HepG2 (cell line): ENCODE measurements around the gene AGPAT2. TPM values are rescaled to one million over a fixed set of nuclear protein-coding genes. Genes with fewer than 3 reads are reported as not detected.

Experiments
- ARNT2 ChIP-seq: sonication (generic); formaldehyde crosslinking; IDR thresholded peaks from 2 replicates; pipeline ENCODE4 v1.8.0; 2022; ENCODE audit warnings: mild to moderate bottlenecking, low read depth, missing genetic modification reagents, moderate library complexity
- HNF4G ChIP-seq, 2 experiments: sonication (generic) in 1 of 2; formaldehyde crosslinking in 1 of 2; IDR thresholded peaks; 2 replicates each; pipeline versions ENCODE4 v1.4.0 to v1.6.1; 2011 to 2020; ENCODE audit warnings: borderline replicate concordance in 2 of 2, low read depth in 2 of 2, mild to moderate bottlenecking in 2 of 2, low read length in 1 of 2, missing genetic modification reagents in 1 of 2, moderate library complexity in 1 of 2
- MEF2D ChIP-seq: sonication (generic); formaldehyde crosslinking; IDR thresholded peaks from 2 replicates; pipeline ENCODE4 v1.5.1; 2020; ENCODE audit warnings: mild to moderate bottlenecking, missing genetic modification reagents
- MLLT10 ChIP-seq: sonication (generic); formaldehyde crosslinking; IDR thresholded peaks from 2 replicates; pipeline ENCODE4 v1.4.0; 2020; ENCODE audit warnings: missing genetic modification reagents
- RAD21 ChIP-seq: fragments of 450-650 bp; formaldehyde crosslinking; IDR thresholded peaks from 2 replicates; pipeline ENCODE4 v1.5.0; 2020; ENCODE audit warnings: mild to moderate bottlenecking
- THYN1 ChIP-seq: sonication (generic); formaldehyde crosslinking; IDR thresholded peaks from 2 replicates; pipeline ENCODE4 v1.8.1; 2023; ENCODE audit warnings: low read depth, mild to moderate bottlenecking, moderate library complexity, missing genetic modification reagents, borderline replicate concordance
- ZMAT3 ChIP-seq: sonication (generic); formaldehyde crosslinking; conservative IDR thresholded peaks from 2 replicates; pipeline ENCODE4 v1.7.0; 2021; ENCODE audit warnings: missing genetic modification reagents
- ZNF253 ChIP-seq: sonication (generic); formaldehyde crosslinking; IDR thresholded peaks from 2 replicates; pipeline ENCODE4 v1.8.0; 2022; ENCODE audit warnings: mild to moderate bottlenecking, missing genetic modification reagents, borderline replicate concordance
- ZNF383 ChIP-seq: sonication (generic); formaldehyde crosslinking; IDR thresholded peaks from 2 replicates; pipeline ENCODE4 v1.4.0; 2020; ENCODE audit warnings: missing genetic modification reagents, mild to moderate bottlenecking, borderline replicate concordance
- ZNF563 ChIP-seq: sonication (generic); formaldehyde crosslinking; IDR thresholded peaks from 2 replicates; pipeline ENCODE4 v1.8.0; 2022; ENCODE audit warnings: mild to moderate bottlenecking, moderate library complexity, missing genetic modification reagents
- ZSCAN21 ChIP-seq: sonication (generic); formaldehyde crosslinking; IDR thresholded peaks from 2 replicates; pipeline ENCODE4 v1.8.0; 2022; ENCODE audit warnings: mild to moderate bottlenecking, missing genetic modification reagents, moderate library complexity, borderline replicate concordance
- ZSCAN30 ChIP-seq: sonication (generic); formaldehyde crosslinking; IDR thresholded peaks from 2 replicates; pipeline ENCODE4 v1.5.0; 2020; ENCODE audit warnings: mild to moderate bottlenecking, missing genetic modification reagents
- polyA plus RNA-seq, 8 experiments: library from polyadenylated mRNA; depleted of rRNA in 3 of 8; stranded (reverse) in 7 of 8; unstranded in 1 of 8; fragments of >200 nt; fragmentation: Illumina TruSeq in 4 of 8; extraction: Trizol in 4 of 8; gene quantifications; 2 replicates each; pipeline versions ENCODE4 v1.2.1 to v1.2.3, GENCODE V29; 2011 to 2016; ENCODE audit warnings: low read depth in 4 of 8, missing spikeins in 1 of 8, mixed read lengths in 1 of 8; ENCODE audit not compliant: insufficient read depth in 1 of 8
- total RNA-seq, 5 experiments: library from RNA; depleted of rRNA; stranded (reverse); fragments of >200 nt; fragmentation: Illumina TruSeq; extraction: Trizol; gene quantifications; 2 replicates each; pipeline ENCODE4 v1.2.3, GENCODE V29; 2016; ENCODE audit warnings: low read depth in 1 of 5
- TF ChIP-seq, protein P1 (sequence below): sonication (generic); formaldehyde crosslinking; IDR thresholded peaks from 2 replicates; pipeline ENCODE4 v1.5.1; 2020; ENCODE audit warnings: missing genetic modification reagents, mild to moderate bottlenecking, borderline replicate concordance
- TF ChIP-seq, protein P2 (sequence below): sonication (generic); formaldehyde crosslinking; IDR thresholded peaks from 2 replicates; pipeline ENCODE4 v1.4.0; 2020; ENCODE audit warnings: missing genetic modification reagents, mild to moderate bottlenecking, borderline replicate concordance
- TF ChIP-seq, protein P3 (sequence below): sonication (generic); formaldehyde crosslinking; IDR thresholded peaks from 2 replicates; pipeline ENCODE4 v1.4.0; 2020; ENCODE audit warnings: missing genetic modification reagents
- TF ChIP-seq, protein P4 (sequence below), 2 experiments: sonication (generic) in 1 of 2; formaldehyde crosslinking in 1 of 2; IDR thresholded peaks; 2 replicates each; pipeline versions ENCODE4 v1.6.1 to v1.9.0; 2014 to 2022; ENCODE audit warnings: antibody characterized with exemption in 1 of 2, borderline replicate concordance in 1 of 2, inconsistent platforms in 1 of 2, low read depth in 1 of 2, missing genetic modification reagents in 1 of 2

Gene AGPAT2
- total and polyA plus RNA-seq, 2 of the 13 experiments (the other 11 are each of a cell fraction or from before 2014, with no cell fraction given) = 3.9 to 25.8 TPM

DNA sequence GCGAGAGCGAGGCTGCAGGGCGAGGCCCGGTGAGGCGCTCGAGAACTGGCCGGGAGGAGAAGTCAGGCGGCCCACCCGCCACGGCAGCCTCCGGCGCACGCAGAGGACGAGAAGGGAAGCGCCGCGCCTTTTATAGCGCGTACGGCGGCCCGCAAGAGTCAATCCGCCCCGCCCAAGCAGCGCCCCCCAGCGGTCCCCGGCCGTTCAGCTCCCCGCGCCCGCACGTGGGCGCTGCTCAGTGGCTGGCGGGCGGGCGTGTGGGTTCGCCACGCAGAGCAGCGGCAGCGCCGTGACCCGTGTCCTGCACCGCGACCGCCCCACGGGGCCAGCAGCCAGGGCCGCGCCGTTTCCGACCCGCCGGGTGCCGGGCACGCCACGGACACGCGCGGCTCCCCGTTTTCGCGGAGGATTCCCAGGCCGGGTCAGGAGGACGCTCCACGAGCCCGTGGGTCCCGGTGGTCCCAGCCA, 40.9 kb upstream of the AGPAT2 start (continued):
- TF ChIP-seq ARNT2 (CRISPR knock-in tag) (peak; percentile 95), THYN1 (CRISPR knock-in tag) (no peak), ZNF253 (CRISPR knock-in tag) (no peak), MLLT10 (CRISPR knock-in tag) (no peak), ZMAT3 (CRISPR knock-in tag) (peak; percentile 80; the same call in 1 of the 2 replicates), MEF2D (CRISPR knock-in tag) (no peak; the same call in 1 of the 2 replicates), ZNF563 (CRISPR knock-in tag) (peak; percentile 84; the same call in 1 of the 2 replicates), ZSCAN30 (CRISPR knock-in tag) (no peak; the same call in 1 of the 2 replicates), ZSCAN21 (CRISPR knock-in tag) (peak; percentile 63; the same call in 1 of the 2 replicates), ZNF383 (CRISPR knock-in tag) (no peak), RAD21 (peak; percentile 77), HNF4G (IDR thresholded peaks at IDR 0.05; ENCODE audit: borderline replicate concordance, low read depth, low read length) (peak; percentile 45; the same call in 1 of the 2 replicates), HNF4G (CRISPR knock-in tag; IDR thresholded peaks at IDR 0.05; ENCODE audit: borderline replicate concordance, low read depth) (no peak)
- TF ChIP-seq, protein P1, sequence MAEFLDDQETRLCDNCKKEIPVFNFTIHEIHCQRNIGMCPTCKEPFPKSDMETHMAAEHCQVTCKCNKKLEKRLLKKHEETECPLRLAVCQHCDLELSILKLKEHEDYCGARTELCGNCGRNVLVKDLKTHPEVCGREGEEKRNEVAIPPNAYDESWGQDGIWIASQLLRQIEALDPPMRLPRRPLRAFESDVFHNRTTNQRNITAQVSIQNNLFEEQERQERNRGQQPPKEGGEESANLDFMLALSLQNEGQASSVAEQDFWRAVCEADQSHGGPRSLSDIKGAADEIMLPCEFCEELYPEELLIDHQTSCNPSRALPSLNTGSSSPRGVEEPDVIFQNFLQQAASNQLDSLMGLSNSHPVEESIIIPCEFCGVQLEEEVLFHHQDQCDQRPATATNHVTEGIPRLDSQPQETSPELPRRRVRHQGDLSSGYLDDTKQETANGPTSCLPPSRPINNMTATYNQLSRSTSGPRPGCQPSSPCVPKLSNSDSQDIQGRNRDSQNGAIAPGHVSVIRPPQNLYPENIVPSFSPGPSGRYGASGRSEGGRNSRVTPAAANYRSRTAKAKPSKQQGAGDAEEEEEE (CRISPR knock-in tag) = no peak
- TF ChIP-seq, protein P2, sequence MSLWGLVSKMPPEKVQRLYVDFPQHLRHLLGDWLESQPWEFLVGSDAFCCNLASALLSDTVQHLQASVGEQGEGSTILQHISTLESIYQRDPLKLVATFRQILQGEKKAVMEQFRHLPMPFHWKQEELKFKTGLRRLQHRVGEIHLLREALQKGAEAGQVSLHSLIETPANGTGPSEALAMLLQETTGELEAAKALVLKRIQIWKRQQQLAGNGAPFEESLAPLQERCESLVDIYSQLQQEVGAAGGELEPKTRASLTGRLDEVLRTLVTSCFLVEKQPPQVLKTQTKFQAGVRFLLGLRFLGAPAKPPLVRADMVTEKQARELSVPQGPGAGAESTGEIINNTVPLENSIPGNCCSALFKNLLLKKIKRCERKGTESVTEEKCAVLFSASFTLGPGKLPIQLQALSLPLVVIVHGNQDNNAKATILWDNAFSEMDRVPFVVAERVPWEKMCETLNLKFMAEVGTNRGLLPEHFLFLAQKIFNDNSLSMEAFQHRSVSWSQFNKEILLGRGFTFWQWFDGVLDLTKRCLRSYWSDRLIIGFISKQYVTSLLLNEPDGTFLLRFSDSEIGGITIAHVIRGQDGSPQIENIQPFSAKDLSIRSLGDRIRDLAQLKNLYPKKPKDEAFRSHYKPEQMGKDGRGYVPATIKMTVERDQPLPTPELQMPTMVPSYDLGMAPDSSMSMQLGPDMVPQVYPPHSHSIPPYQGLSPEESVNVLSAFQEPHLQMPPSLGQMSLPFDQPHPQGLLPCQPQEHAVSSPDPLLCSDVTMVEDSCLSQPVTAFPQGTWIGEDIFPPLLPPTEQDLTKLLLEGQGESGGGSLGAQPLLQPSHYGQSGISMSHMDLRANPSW = no peak
- TF ChIP-seq, protein P3, sequence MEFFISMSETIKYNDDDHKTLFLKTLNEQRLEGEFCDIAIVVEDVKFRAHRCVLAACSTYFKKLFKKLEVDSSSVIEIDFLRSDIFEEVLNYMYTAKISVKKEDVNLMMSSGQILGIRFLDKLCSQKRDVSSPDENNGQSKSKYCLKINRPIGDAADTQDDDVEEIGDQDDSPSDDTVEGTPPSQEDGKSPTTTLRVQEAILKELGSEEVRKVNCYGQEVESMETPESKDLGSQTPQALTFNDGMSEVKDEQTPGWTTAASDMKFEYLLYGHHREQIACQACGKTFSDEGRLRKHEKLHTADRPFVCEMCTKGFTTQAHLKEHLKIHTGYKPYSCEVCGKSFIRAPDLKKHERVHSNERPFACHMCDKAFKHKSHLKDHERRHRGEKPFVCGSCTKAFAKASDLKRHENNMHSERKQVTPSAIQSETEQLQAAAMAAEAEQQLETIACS (CRISPR knock-in tag) = peak; percentile 41; the same call in 1 of the 2 replicates
- TF ChIP-seq, protein P4, sequence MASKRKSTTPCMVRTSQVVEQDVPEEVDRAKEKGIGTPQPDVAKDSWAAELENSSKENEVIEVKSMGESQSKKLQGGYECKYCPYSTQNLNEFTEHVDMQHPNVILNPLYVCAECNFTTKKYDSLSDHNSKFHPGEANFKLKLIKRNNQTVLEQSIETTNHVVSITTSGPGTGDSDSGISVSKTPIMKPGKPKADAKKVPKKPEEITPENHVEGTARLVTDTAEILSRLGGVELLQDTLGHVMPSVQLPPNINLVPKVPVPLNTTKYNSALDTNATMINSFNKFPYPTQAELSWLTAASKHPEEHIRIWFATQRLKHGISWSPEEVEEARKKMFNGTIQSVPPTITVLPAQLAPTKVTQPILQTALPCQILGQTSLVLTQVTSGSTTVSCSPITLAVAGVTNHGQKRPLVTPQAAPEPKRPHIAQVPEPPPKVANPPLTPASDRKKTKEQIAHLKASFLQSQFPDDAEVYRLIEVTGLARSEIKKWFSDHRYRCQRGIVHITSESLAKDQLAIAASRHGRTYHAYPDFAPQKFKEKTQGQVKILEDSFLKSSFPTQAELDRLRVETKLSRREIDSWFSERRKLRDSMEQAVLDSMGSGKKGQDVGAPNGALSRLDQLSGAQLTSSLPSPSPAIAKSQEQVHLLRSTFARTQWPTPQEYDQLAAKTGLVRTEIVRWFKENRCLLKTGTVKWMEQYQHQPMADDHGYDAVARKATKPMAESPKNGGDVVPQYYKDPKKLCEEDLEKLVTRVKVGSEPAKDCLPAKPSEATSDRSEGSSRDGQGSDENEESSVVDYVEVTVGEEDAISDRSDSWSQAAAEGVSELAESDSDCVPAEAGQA (IDR thresholded peaks at IDR 0.05; ENCODE audit: low read depth) = peak; percentile 74
- TF ChIP-seq, protein P4 (CRISPR knock-in tag; IDR thresholded peaks at IDR 0.05; ENCODE audit: borderline replicate concordance) = peak; percentile 71; the same call in 1 of the 2 replicates
